Measurements from ENCODE around the gene NCOA3. TPM values are rescaled to one million over a fixed set of nuclear protein-coding genes. Genes with fewer than 3 reads are reported as not detected.
"Not testable (repeated sequence)": the region's sequence is repeated elsewhere in the genome, so short reads cannot be mapped to it uniquely, and the experiment has no call there.

Gene NCOA3
- total RNA-seq, 2 donors from 2014 or later, result 55.4 to 58.2 TPM

DNA sequence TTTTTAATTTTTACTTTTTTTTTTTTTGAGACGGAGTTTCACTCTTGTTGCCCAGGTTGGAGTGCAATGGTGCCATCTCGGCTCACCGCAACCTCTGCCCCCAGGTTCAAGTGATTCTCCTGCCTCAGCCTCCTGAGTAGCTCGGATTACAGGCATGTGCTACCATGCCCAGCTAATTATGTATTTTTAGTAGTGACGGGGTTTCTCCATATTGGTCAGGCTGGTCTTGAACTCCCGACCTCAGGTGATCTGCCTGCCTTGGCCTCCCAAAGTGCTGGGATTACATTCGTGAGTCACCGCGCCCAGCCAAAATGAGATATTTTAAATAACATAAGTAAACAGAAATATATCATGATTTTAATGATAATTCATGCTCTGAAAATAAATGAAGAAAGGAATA is 1.6 kb upstream of the NCOA3 start:
- H3K4me3 Mint-ChIP-seq; H3K36me3 Mint-ChIP-seq (ENCODE audit: low read depth); H3K9me3 ChIP-seq (ENCODE audit: control insufficient read depth, low read length, poor library complexity, severe bottlenecking); H3K27me3 Mint-ChIP-seq; ATAC-seq; DNase-seq: not testable (repeated sequence)
- peaks cover 32% of the 10 kb centered on the region for H3K4me1 Mint-ChIP-seq
- peak overlapping the region; percentile 47 for H3K27ac Mint-ChIP-seq

GRCh38 chr20:47500554-47500953 is 1.1 kb upstream of the NCOA3 start:
- ATAC-seq (no peak), DNase-seq (no peak)
- Mint-ChIP-seq H3K4me3 (peak overlapping the region; percentile 98), H3K27me3 (no peaks in the 10 kb centered on the region), H3K27ac (peak overlapping the region; percentile 47), H3K36me3 (ENCODE audit: low read depth) (peaks cover 2% of the 10 kb centered on the region), H3K4me1 (peaks cover 30% of the 10 kb centered on the region)
- H3K9me3 ChIP-seq (ENCODE audit: control insufficient read depth, low read length, poor library complexity, severe bottlenecking), result no peaks in the 10 kb centered on the region

GRCh38 chr20:47501116-47501481 is 588 bp upstream of the NCOA3 start:
- no peaks in the 10 kb centered on the region for H3K9me3 ChIP-seq (ENCODE audit: control insufficient read depth, low read length, poor library complexity, severe bottlenecking)
- peaks cover 2% of the 10 kb centered on the region for H3K36me3 Mint-ChIP-seq (ENCODE audit: low read depth)
- H3K4me1 Mint-ChIP-seq, result peaks cover 28% of the 10 kb centered on the region
- H3K27ac Mint-ChIP-seq, result peak overlapping the region; percentile 92
- peak overlapping the region; percentile 98 for H3K4me3 Mint-ChIP-seq
- DNase-seq (no peak), ATAC-seq (no peak)
- H3K27me3 Mint-ChIP-seq, result no peaks in the 10 kb centered on the region

DNA sequence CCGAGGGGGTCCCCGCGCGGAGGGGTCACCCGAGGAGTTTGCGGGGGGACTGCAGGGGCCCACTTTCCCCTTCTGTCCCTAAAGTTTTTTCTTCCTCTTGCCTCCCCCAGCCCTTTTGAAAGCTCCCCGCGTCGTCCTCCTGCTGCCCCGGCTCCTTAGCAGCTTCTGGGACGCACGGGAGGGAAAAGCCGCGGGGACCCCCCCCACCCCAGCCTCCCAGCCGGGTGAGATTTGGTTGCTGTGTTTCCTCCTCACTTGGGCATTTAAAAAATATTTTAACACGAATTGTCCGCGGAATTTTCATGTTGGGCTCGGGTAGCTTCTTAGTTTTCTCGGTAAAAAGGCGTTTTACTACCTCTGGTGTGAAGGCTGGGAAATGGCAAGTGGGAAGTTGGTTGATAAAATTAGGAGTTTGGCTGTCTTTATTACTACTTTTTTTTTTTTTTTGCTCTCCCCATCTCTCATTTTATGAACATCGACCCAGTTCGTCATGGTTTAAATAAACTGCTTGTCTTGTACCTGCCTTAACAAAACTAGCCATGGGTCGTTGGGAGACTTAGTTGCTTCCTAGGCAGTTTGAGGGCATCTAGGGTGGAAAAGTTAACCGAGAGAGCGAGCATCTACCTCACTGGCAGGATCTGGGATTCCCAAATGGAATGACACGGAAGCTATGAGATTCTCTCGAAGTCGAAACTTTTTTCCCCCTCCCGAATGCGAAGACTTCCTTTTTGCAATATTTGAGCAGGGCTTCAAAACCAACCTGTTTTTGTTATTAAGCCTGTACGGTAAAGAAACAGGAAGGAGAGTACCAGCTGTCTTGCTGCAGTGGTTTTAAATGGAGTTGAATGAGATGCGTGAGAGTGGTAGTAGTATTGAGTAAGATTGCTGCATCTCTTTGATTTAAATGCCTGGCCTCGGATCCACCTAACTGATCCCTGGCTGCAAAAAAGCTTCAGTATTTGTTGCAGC is 868 bp downstream of the NCOA3 start:
- peaks cover 37% of the 10 kb centered on the region for H3K4me1 Mint-ChIP-seq
- DNase-seq, result peak in 2 of 3 donors; percentile 5 to 15
- H3K27ac Mint-ChIP-seq, result peak overlapping the region; percentile 92
- no peaks in the 10 kb centered on the region for H3K9me3 ChIP-seq (ENCODE audit: control insufficient read depth, low read length, poor library complexity, severe bottlenecking)
- peak; percentile 50 for ATAC-seq
- no peaks in the 10 kb centered on the region for H3K27me3 Mint-ChIP-seq
- peak overlapping the region; percentile 98 for H3K4me3 Mint-ChIP-seq
- peaks cover 2% of the 10 kb centered on the region for H3K36me3 Mint-ChIP-seq (ENCODE audit: low read depth)

DNA sequence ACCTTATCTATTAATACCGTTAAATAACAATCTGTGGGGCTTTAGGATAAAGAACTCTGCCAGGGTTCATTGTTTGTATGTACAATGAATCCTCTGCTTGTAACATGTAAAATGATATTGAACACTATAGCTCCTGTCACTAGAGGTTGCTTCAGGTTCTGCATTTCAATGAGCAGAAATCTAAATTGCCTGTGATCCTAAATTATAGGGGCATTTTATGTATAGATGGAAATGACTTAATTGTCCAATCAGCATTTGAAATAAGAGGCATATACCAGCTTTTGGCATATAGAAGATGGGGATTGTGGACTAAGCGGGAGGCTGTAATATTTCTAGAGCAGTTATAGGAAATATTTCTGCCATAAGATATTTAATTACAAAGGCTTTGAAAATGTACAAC is 2.0 kb downstream of the NCOA3 start:
- no peak for ATAC-seq
- no peak for DNase-seq
- peak overlapping the region; percentile 92 for H3K27ac Mint-ChIP-seq
- no peaks in the 10 kb centered on the region for H3K9me3 ChIP-seq (ENCODE audit: control insufficient read depth, low read length, poor library complexity, severe bottlenecking)
- H3K4me1 Mint-ChIP-seq, result peaks cover 41% of the 10 kb centered on the region
- H3K4me3 Mint-ChIP-seq, result peak overlapping the region; percentile 98
- H3K36me3 Mint-ChIP-seq (ENCODE audit: low read depth), result peaks cover 2% of the 10 kb centered on the region
- H3K27me3 Mint-ChIP-seq, result no peaks in the 10 kb centered on the region

DNA sequence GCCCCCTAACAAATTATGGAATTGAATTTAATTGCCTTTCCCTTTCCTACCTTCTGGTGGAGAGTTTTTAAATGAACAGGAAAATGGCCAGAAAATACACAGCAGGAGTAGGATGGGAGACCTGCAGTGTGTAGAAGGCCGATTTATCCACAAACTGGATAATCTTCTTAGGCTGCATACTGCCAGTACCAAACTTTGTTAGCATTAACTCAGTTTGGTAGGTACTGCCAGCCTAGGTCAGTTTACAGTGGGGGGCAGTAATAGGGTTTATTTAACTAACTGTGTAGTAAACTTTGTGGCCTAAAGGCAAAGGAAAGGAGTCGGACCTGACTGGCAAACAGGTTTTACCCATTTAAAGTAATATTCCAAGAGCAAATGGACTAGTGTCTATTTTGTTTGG is 4.6 kb downstream of the NCOA3 start:
- ATAC-seq (no peak), DNase-seq (no peak)
- H3K4me3 Mint-ChIP-seq, result no peak overlapping the region
- H3K36me3 Mint-ChIP-seq (ENCODE audit: low read depth), result peaks cover 2% of the 10 kb centered on the region
- no peaks in the 10 kb centered on the region for H3K9me3 ChIP-seq (ENCODE audit: control insufficient read depth, low read length, poor library complexity, severe bottlenecking)
- peaks cover 44% of the 10 kb centered on the region for H3K4me1 Mint-ChIP-seq
- H3K27me3 Mint-ChIP-seq, result no peaks in the 10 kb centered on the region
- H3K27ac Mint-ChIP-seq, result peak overlapping the region; percentile 79

- no peaks in the 10 kb centered on the region for H3K27me3 Mint-ChIP-seq
- ATAC-seq, result no peak
These were observed 5.2 kb downstream of the NCOA3 start for GRCh38 chr20:47506850-47507249.

GRCh38 chr20:47507275-47507981 is 5.7 kb downstream of the NCOA3 start:
- peak overlapping the region; percentile 28 for H3K4me3 Mint-ChIP-seq
- ATAC-seq, result peak; percentile 62
- H3K4me1 Mint-ChIP-seq, result peaks cover 40% of the 10 kb centered on the region
- H3K9me3 ChIP-seq (ENCODE audit: control insufficient read depth, low read length, poor library complexity, severe bottlenecking); DNase-seq; H3K36me3 Mint-ChIP-seq (ENCODE audit: low read depth); H3K27me3 Mint-ChIP-seq: not testable (repeated sequence)
- peak overlapping the region; percentile 79 for H3K27ac Mint-ChIP-seq

More at GRCh38 chr20:47506850-47507249, 5.2 kb downstream of the NCOA3 start:
- Mint-ChIP-seq H3K4me3 (peak overlapping the region; percentile 49), H3K36me3 (ENCODE audit: low read depth) (no peaks in the 10 kb centered on the region), H3K4me1 (peaks cover 41% of the 10 kb centered on the region), H3K27ac (peak overlapping the region; percentile 79)
- DNase-seq, result no peak
- H3K9me3 ChIP-seq (ENCODE audit: control insufficient read depth, low read length, poor library complexity, severe bottlenecking), result no peaks in the 10 kb centered on the region

DNA sequence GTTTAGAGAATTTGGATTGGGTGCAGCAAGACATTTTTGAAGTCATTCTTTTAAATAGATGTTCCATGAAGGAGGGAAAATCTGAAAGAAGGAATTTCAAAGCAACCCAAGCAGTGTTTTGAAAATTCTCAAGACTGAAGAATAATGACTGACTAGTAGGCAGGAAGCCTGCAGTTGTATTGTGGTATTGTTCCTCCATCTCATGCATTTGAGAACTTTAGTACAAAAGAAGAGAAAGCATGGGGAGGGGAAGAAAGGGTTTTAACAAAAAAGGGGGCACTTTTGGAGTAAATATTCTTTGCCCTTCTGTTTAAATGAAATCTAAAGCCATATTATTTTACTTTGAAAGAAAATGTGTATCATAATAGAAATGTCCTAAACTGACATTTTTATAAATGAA is 6.6 kb downstream of the NCOA3 start:
- Mint-ChIP-seq H3K36me3 (ENCODE audit: low read depth) (no peaks in the 10 kb centered on the region), H3K4me1 (peaks cover 40% of the 10 kb centered on the region), H3K27ac (peak overlapping the region; percentile 65), H3K4me3 (peak overlapping the region; percentile 19), H3K27me3 (no peaks in the 10 kb centered on the region)
- no peaks in the 10 kb centered on the region for H3K9me3 ChIP-seq (ENCODE audit: control insufficient read depth, low read length, poor library complexity, severe bottlenecking)
- DNase-seq (no peak), ATAC-seq (no peak)

- H3K36me3 Mint-ChIP-seq (ENCODE audit: low read depth), result no peaks in the 10 kb centered on the region
- no peaks in the 10 kb centered on the region for H3K9me3 ChIP-seq (ENCODE audit: control insufficient read depth, low read length, poor library complexity, severe bottlenecking)
- peaks cover 34% of the 10 kb centered on the region for H3K4me1 Mint-ChIP-seq
- H3K4me3 Mint-ChIP-seq, result no peak overlapping the region
- no peak for DNase-seq
- ATAC-seq, result no peak
- no peaks in the 10 kb centered on the region for H3K27me3 Mint-ChIP-seq
- peak overlapping the region; percentile 65 for H3K27ac Mint-ChIP-seq
These were observed 7.5 kb downstream of the NCOA3 start for GRCh38 chr20:47509104-47509661.

GRCh38 chr20:47509685-47510084 is 8.0 kb downstream of the NCOA3 start:
- no peaks in the 10 kb centered on the region for H3K9me3 ChIP-seq (ENCODE audit: control insufficient read depth, low read length, poor library complexity, severe bottlenecking)
- Mint-ChIP-seq H3K4me3 (no peak overlapping the region), H3K27ac (peak overlapping the region; percentile 65), H3K27me3 (no peaks in the 10 kb centered on the region), H3K4me1 (peaks cover 34% of the 10 kb centered on the region), H3K36me3 (ENCODE audit: low read depth) (no peaks in the 10 kb centered on the region)
- ATAC-seq (no peak), DNase-seq (no peak)

GRCh38 chr20:47515843-47516242 is 14.2 kb downstream of the NCOA3 start:
- no peak for ATAC-seq
- H3K36me3 Mint-ChIP-seq (ENCODE audit: low read depth), result no peaks in the 10 kb centered on the region

More at GRCh38 chr20:47515843-47516242, 14.2 kb downstream of the NCOA3 start:
- no peak for DNase-seq
- no peaks in the 10 kb centered on the region for H3K27me3 Mint-ChIP-seq
- H3K27ac Mint-ChIP-seq, result peak overlapping the region; percentile 77
- H3K9me3 ChIP-seq (ENCODE audit: control insufficient read depth, low read length, poor library complexity, severe bottlenecking), result peaks cover 3% of the 10 kb centered on the region
- peaks cover 21% of the 10 kb centered on the region for H3K4me1 Mint-ChIP-seq
- peak overlapping the region; percentile 22 for H3K4me3 Mint-ChIP-seq

Measured in T-helper 17 cell (primary cell).